ENCODE results near the gene BYSL.

DNA sequence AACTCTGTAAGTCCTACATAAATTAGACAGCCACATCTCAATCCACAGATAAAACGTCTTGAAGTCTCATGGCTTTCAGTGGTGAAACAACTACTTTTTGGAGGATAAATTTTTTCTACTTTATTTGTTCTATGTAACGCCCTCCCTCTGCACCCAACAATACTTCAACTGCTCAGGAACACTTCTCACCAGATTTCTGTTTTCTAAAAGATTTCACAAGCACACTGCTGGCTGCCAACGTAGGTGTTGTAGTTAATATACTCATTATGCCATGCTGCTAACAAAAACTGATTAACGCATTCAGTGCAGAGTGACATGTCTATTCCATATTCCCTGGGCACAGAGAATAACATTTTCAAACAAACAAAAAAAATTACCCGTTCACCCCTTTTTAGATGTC, 36.3 kb upstream of the BYSL start:
- TF ChIP-seq GATA2 (IDR thresholded peaks at IDR 0.05; ENCODE audit: low read depth, low read length) (no peak), GATA3 (IDR thresholded peaks at IDR 0.05; ENCODE audit: low read depth, low read length) (no peak)
